SK-N-SH treated with all-trans-retinoic acid at 6 μM for 48 hours (cell line): Measurements from ENCODE around the gene CHST15.

Experiments
- ATAC-seq: fragments of 200-7000 bp; cut with Tn5 transposase; 3 replicates; pipeline ENCODE4 v1.9.1; 2020; ENCODE audit warnings: mild to moderate bottlenecking, moderate library complexity
- ARNTL ChIP-seq: fragments of 450-650 bp; formaldehyde crosslinking; IDR thresholded peaks from 2 replicates; pipeline ENCODE4 v1.5.0; 2020; ENCODE audit warnings: low read depth, mild to moderate bottlenecking, moderate library complexity, borderline replicate concordance
- BACH2 ChIP-seq: fragments of 250-450 bp; sonication (Bioruptor Pico); IDR thresholded peaks from 2 replicates; pipeline ENCODE4 v1.9.0; 2021; ENCODE audit warnings: mild to moderate bottlenecking, borderline replicate concordance
- CSDC2 ChIP-seq: fragments of 250-450 bp; sonication (Bioruptor Pico); IDR thresholded peaks from 2 replicates; pipeline ENCODE4 v1.5.0; 2020; ENCODE audit warnings: mild to moderate bottlenecking, moderate library complexity
- ESRRG ChIP-seq: fragments of 250-450 bp; sonication (Bioruptor Pico); IDR thresholded peaks from 2 replicates; pipeline ENCODE4 v1.6.1; 2021; ENCODE audit warnings: mild to moderate bottlenecking
- GLIS3 ChIP-seq: fragments of 250-450 bp; sonication (Bioruptor Pico); IDR thresholded peaks from 2 replicates; pipeline ENCODE4 v1.5.0; 2020; ENCODE audit warnings: mild to moderate bottlenecking, moderate library complexity
- ISL1 ChIP-seq: fragments of 250-450 bp; sonication (Bioruptor Pico); IDR thresholded peaks from 2 replicates; pipeline ENCODE4 v2.1.2; 2022; ENCODE audit warnings: mild to moderate bottlenecking, moderate library complexity
- OSR1 ChIP-seq: fragments of 250-450 bp; sonication (Bioruptor Pico); IDR thresholded peaks from 2 replicates; pipeline ENCODE4 v1.8.0; 2022; ENCODE audit warnings: moderate library complexity, mild to moderate bottlenecking, inconsistent platforms
- RARB ChIP-seq: fragments of 250-450 bp; sonication (Bioruptor Pico); IDR thresholded peaks from 2 replicates; pipeline ENCODE4 v1.8.0; 2021; ENCODE audit warnings: mild to moderate bottlenecking, moderate library complexity
- SNAI2 ChIP-seq: fragments of 250-450 bp; sonication (Bioruptor Pico); IDR thresholded peaks from 2 replicates; pipeline ENCODE4 v1.5.0; 2020; ENCODE audit warnings: mild to moderate bottlenecking, moderate library complexity
- TCF4 ChIP-seq: fragments of 250-450 bp; sonication (Bioruptor Pico); IDR thresholded peaks from 2 replicates; pipeline ENCODE4 v1.8.0; 2021; ENCODE audit warnings: mild to moderate bottlenecking, moderate library complexity, borderline replicate concordance
- TOX ChIP-seq: fragments of 250-450 bp; sonication (Bioruptor Pico); IDR thresholded peaks from 2 replicates; pipeline ENCODE4 v1.8.0; 2021; ENCODE audit warnings: mild to moderate bottlenecking, moderate library complexity, borderline replicate concordance
- ZC3H10 ChIP-seq: fragments of 250-450 bp; sonication (Bioruptor Pico); IDR thresholded peaks from 2 replicates; pipeline ENCODE4 v1.5.1; 2021; ENCODE audit warnings: mild to moderate bottlenecking, moderate library complexity
- ZFP3 ChIP-seq: fragments of 250-450 bp; sonication (Bioruptor Pico); IDR thresholded peaks from 2 replicates; pipeline ENCODE4 v1.5.0; 2020; ENCODE audit warnings: mild to moderate bottlenecking, moderate library complexity
- ZFP30 ChIP-seq: fragments of 450-650 bp; formaldehyde crosslinking; IDR thresholded peaks from 2 replicates; pipeline ENCODE4 v1.5.0; 2022; ENCODE audit warnings: mild to moderate bottlenecking, moderate library complexity
- ZNF565 ChIP-seq: fragments of 450-650 bp; formaldehyde crosslinking; conservative IDR thresholded peaks from 2 replicates; pipeline ENCODE4 v1.5.0; 2020; ENCODE audit warnings: low read depth, mild to moderate bottlenecking, moderate library complexity
- ZNF70 ChIP-seq: fragments of 450-650 bp; formaldehyde crosslinking; IDR thresholded peaks from 2 replicates; pipeline ENCODE4 v1.5.0; 2020; ENCODE audit warnings: mild to moderate bottlenecking, moderate library complexity
- TF ChIP-seq, protein P1 (sequence below): fragments of 250-450 bp; sonication (Bioruptor Pico); IDR thresholded peaks from 2 replicates; pipeline ENCODE4 v1.8.0; 2020; ENCODE audit warnings: mild to moderate bottlenecking, moderate library complexity, borderline replicate concordance
- TF ChIP-seq, protein P2 (sequence below): fragments of 250-450 bp; sonication (Bioruptor Pico); IDR thresholded peaks from 2 replicates; pipeline ENCODE4 v1.5.1; 2020; ENCODE audit warnings: low read depth, mild to moderate bottlenecking, moderate library complexity
- TF ChIP-seq, protein P3 (sequence below): fragments of 250-450 bp; sonication (Bioruptor Pico); IDR thresholded peaks from 2 replicates; pipeline ENCODE4 v1.5.0; 2020; ENCODE audit warnings: mild to moderate bottlenecking, moderate library complexity
- TF ChIP-seq, protein P4 (sequence below): fragments of 250-450 bp; sonication (Bioruptor Pico); IDR thresholded peaks from 2 replicates; pipeline ENCODE4 v1.5.1; 2021; ENCODE audit warnings: mild to moderate bottlenecking, moderate library complexity
- TF ChIP-seq, protein P5 (sequence below): fragments of 250-450 bp; sonication (Bioruptor Pico); IDR thresholded peaks from 2 replicates; pipeline ENCODE4 v1.8.0; 2021; ENCODE audit warnings: low read depth, mild to moderate bottlenecking, moderate library complexity, borderline replicate concordance

The CHST15 gene

DNA sequence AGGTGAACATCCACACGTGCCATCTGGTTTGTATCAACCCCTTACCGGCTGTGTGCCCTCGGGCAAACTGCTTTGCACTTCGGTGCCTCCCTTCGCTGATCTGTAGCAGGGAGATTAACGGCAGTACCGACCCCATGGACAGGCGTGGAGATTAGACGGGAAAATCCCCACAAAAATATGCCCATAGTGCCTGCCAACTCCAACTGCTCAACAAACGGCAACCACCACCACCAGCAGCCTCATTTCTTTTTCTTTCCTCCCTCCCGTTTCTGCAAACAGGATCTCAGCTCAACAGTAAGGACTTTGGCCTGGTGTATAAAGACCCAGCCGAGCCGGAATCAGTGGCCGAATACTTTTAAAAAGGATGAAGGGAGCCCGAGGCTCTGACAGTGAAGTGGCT is 31.0 kb downstream of the CHST15 start:
- TF ChIP-seq ESRRG (CRISPR knock-in tag) (no peak), ARNTL (CRISPR knock-in tag) (no peak)
- TF ChIP-seq, protein P1, sequence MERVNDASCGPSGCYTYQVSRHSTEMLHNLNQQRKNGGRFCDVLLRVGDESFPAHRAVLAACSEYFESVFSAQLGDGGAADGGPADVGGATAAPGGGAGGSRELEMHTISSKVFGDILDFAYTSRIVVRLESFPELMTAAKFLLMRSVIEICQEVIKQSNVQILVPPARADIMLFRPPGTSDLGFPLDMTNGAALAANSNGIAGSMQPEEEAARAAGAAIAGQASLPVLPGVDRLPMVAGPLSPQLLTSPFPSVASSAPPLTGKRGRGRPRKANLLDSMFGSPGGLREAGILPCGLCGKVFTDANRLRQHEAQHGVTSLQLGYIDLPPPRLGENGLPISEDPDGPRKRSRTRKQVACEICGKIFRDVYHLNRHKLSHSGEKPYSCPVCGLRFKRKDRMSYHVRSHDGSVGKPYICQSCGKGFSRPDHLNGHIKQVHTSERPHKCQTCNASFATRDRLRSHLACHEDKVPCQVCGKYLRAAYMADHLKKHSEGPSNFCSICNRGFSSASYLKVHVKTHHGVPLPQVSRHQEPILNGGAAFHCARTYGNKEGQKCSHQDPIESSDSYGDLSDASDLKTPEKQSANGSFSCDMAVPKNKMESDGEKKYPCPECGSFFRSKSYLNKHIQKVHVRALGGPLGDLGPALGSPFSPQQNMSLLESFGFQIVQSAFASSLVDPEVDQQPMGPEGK (CRISPR knock-in tag), result no peak
- TF ChIP-seq, all 23 proteins: peak for 0

DNA sequence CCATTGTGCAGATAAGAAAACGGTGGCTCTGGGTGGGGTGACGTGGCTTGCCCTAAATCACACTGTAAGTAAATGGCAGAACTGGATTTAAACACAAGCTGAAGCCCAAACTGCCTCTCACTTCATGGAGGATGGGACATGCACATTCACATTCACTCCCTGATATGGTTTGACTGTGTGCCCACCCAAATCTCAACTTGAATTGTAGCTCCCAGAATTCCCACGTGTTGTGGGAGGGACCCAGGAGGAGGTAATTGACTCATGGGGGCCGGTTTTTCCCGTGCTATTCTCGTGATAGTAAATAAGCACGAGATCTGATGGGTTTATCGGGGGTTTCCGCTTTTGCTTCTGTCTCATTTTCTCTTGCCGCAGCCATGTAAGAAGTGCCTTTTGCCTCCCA is 32.4 kb downstream of the CHST15 start:
- no peak for TF ChIP-seq TCF4 (CRISPR knock-in tag)
- ATAC-seq, result no peak

More for the DNA sequence above, 31.0 kb downstream of the CHST15 start:
- ATAC-seq, result no peak

DNA sequence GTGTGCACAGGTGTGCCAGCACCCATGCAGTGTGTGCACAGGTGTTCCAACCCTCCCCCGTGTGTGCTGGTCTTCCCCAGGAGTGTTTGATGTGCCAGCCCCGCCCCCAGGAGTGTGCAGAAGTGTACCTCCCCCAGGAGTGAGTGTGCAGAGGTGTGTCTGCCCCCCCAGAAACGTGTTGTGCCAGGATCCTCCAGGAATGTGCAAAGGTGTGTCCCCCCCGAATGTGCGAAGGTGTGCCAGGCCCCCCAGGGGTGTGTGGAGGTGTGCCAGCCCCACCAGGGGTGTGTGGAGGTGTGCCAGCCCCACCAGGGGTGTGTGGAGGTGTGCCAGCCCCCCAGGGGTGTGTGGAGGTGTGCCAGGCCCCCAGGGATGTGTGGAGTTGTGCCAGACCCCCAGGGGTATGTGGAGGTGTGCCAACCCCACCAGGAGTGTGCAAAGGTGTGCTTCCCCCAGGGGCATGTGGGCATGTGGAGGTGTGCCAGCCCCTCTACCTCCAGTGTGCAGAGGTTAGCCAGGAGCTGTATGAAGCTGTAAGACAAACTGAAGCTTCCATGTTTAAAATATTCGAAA is 33.2 kb downstream of the CHST15 start:
- TF ChIP-seq ZNF565 (CRISPR knock-in tag) (no peak), OSR1 (CRISPR knock-in tag) (no peak), ISL1 (no peak), ZFP3 (CRISPR knock-in tag) (no peak), RARB (CRISPR knock-in tag) (no peak), ZC3H10 (CRISPR knock-in tag) (no peak), ZNF70 (CRISPR knock-in tag) (no peak), GLIS3 (CRISPR knock-in tag) (no peak), CSDC2 (no peak), TOX (CRISPR knock-in tag) (no peak), TCF4 (CRISPR knock-in tag) (no peak), SNAI2 (CRISPR knock-in tag) (no peak), ZFP30 (CRISPR knock-in tag) (no peak), ARNTL (CRISPR knock-in tag) (no peak), BACH2 (CRISPR knock-in tag) (no peak)
- TF ChIP-seq, protein P2, sequence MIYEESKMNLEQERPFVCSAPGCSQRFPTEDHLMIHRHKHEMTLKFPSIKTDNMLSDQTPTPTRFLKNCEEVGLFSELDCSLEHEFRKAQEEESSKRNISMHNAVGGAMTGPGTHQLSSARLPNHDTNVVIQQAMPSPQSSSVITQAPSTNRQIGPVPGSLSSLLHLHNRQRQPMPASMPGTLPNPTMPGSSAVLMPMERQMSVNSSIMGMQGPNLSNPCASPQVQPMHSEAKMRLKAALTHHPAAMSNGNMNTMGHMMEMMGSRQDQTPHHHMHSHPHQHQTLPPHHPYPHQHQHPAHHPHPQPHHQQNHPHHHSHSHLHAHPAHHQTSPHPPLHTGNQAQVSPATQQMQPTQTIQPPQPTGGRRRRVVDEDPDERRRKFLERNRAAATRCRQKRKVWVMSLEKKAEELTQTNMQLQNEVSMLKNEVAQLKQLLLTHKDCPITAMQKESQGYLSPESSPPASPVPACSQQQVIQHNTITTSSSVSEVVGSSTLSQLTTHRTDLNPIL, result no peak
- TF ChIP-seq, protein P3, sequence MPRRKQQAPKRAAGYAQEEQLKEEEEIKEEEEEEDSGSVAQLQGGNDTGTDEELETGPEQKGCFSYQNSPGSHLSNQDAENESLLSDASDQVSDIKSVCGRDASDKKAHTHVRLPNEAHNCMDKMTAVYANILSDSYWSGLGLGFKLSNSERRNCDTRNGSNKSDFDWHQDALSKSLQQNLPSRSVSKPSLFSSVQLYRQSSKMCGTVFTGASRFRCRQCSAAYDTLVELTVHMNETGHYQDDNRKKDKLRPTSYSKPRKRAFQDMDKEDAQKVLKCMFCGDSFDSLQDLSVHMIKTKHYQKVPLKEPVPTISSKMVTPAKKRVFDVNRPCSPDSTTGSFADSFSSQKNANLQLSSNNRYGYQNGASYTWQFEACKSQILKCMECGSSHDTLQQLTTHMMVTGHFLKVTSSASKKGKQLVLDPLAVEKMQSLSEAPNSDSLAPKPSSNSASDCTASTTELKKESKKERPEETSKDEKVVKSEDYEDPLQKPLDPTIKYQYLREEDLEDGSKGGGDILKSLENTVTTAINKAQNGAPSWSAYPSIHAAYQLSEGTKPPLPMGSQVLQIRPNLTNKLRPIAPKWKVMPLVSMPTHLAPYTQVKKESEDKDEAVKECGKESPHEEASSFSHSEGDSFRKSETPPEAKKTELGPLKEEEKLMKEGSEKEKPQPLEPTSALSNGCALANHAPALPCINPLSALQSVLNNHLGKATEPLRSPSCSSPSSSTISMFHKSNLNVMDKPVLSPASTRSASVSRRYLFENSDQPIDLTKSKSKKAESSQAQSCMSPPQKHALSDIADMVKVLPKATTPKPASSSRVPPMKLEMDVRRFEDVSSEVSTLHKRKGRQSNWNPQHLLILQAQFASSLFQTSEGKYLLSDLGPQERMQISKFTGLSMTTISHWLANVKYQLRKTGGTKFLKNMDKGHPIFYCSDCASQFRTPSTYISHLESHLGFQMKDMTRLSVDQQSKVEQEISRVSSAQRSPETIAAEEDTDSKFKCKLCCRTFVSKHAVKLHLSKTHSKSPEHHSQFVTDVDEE, result no peak
- TF ChIP-seq, protein P1 (CRISPR knock-in tag), result no peak
- TF ChIP-seq, protein P4, sequence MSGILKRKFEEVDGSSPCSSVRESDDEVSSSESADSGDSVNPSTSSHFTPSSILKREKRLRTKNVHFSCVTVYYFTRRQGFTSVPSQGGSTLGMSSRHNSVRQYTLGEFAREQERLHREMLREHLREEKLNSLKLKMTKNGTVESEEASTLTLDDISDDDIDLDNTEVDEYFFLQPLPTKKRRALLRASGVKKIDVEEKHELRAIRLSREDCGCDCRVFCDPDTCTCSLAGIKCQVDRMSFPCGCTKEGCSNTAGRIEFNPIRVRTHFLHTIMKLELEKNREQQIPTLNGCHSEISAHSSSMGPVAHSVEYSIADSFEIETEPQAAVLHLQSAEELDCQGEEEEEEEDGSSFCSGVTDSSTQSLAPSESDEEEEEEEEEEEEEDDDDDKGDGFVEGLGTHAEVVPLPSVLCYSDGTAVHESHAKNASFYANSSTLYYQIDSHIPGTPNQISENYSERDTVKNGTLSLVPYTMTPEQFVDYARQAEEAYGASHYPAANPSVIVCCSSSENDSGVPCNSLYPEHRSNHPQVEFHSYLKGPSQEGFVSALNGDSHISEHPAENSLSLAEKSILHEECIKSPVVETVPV (CRISPR knock-in tag), result no peak
- TF ChIP-seq, protein P5, sequence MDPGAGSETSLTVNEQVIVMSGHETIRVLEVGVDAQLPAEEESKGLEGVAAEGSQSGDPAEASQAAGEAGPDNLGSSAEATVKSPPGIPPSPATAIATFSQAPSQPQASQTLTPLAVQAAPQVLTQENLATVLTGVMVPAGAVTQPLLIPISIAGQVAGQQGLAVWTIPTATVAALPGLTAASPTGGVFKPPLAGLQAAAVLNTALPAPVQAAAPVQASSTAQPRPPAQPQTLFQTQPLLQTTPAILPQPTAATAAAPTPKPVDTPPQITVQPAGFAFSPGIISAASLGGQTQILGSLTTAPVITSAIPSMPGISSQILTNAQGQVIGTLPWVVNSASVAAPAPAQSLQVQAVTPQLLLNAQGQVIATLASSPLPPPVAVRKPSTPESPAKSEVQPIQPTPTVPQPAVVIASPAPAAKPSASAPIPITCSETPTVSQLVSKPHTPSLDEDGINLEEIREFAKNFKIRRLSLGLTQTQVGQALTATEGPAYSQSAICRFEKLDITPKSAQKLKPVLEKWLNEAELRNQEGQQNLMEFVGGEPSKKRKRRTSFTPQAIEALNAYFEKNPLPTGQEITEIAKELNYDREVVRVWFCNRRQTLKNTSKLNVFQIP (CRISPR knock-in tag), result no peak
- no peak for ATAC-seq
